Keratinocyte (primary cell): ENCODE measurements around the gene ABI3. TPM values are rescaled to one million over a fixed set of nuclear protein-coding genes. Genes with fewer than 3 reads are reported as not detected.

Source experiments
- DNase-seq: peaks from one replicate; pipeline ENCODE4 v3.0.0-alpha.2; 2011; ENCODE audit warnings: low read depth, missing footprints, low spot score
- FAIRE-seq: peaks from 2 replicates; lab custom pipeline; 2011; peaks lifted over from hg19 to GRCh38; lab: Jason Lieb, UNC
- H2AFZ ChIP-seq: 2 replicates; pipeline ENCODE4 v1.6.0; 2012; ENCODE audit warnings: low read length, control low read depth, inconsistent platforms; ENCODE audit not compliant: control insufficient read depth
- H3K27ac ChIP-seq: 2 replicates; pipeline ENCODE4 v1.5.1; 2011; ENCODE audit warnings: low read length; ENCODE audit not compliant: control insufficient read depth, insufficient read depth
- H3K27me3 ChIP-seq: 3 replicates; pipeline ENCODE4 v1.6.0; 2011; ENCODE audit warnings: low read length; ENCODE audit not compliant: control insufficient read depth, insufficient read depth; ENCODE audit errors: extremely low read depth
- H3K36me3 ChIP-seq, 2 experiments: 2 replicates in 1 of 2; 3 replicates in 1 of 2; pipeline ENCODE4 v1.5.1; 2011; ENCODE audit warnings: low read length in 2 of 2, mild to moderate bottlenecking in 1 of 2; ENCODE audit not compliant: control insufficient read depth in 2 of 2, insufficient read depth in 2 of 2; ENCODE audit errors: extremely low read depth in 1 of 2
- H3K4me1 ChIP-seq: 3 replicates; pipeline ENCODE4 v1.5.1; 2011; ENCODE audit warnings: low read length; ENCODE audit not compliant: control insufficient read depth, insufficient read depth; ENCODE audit errors: extremely low read depth
- H3K4me2 ChIP-seq: 3 replicates; pipeline ENCODE4 v1.6.0; 2011; ENCODE audit warnings: low read depth, low read length; ENCODE audit not compliant: control insufficient read depth, insufficient read depth; ENCODE audit errors: extremely low read depth
- H3K4me3 ChIP-seq, 3 experiments: fragments of 200-600 bp in 1 of 3; sonication (generic) in 1 of 3; 2 replicates in 2 of 3; 3 replicates in 1 of 3; pipeline ENCODE4 v1.5.1; 2011 to 2016; ENCODE audit warnings: low read length in 3 of 3, mild to moderate bottlenecking in 3 of 3, control low read depth in 2 of 3, inconsistent platforms in 1 of 3, low read depth in 1 of 3, mixed read lengths in 1 of 3, mixed run types in 1 of 3, moderate library complexity in 1 of 3; ENCODE audit not compliant: control insufficient read depth in 2 of 3, insufficient read depth in 2 of 3; ENCODE audit errors: extremely low read depth in 1 of 3
- H3K79me2 ChIP-seq: 2 replicates; pipeline ENCODE4 v1.6.0; 2012; ENCODE audit warnings: low read length; ENCODE audit not compliant: control insufficient read depth, insufficient read depth
- H3K9ac ChIP-seq: 3 replicates; pipeline ENCODE4 v1.6.0; 2011; ENCODE audit warnings: low read length; ENCODE audit not compliant: control insufficient read depth, insufficient read depth; ENCODE audit errors: extremely low read depth
- H3K9me1 ChIP-seq: 3 replicates; pipeline ENCODE4 v1.6.0; 2011; ENCODE audit warnings: low read length; ENCODE audit not compliant: control insufficient read depth, insufficient read depth; ENCODE audit errors: extremely low read depth
- H3K9me3 ChIP-seq: 2 replicates; pipeline ENCODE4 v1.5.1; 2012; ENCODE audit warnings: low read depth, low read length; ENCODE audit not compliant: control insufficient read depth
- H4K20me1 ChIP-seq: 3 replicates; pipeline ENCODE4 v1.6.0; 2011; ENCODE audit warnings: low read length; ENCODE audit not compliant: control insufficient read depth, insufficient read depth; ENCODE audit errors: extremely low read depth
- EZH2 ChIP-seq: IDR thresholded peaks from one replicate; pipeline ENCODE4 v1.6.1; 2012; ENCODE audit warnings: inconsistent platforms, mild to moderate bottlenecking, low read length, moderate library complexity
- dilution Hi-C: fragments of 300-500 bp; cut with MboI; formaldehyde crosslinking; loops from one replicate; pipeline ENCODE4 v1.7.0; 2020; ENCODE audit warnings: low sequenced_read_pairs; ENCODE audit not compliant: extremely low pct_ligation_motif_present
- polyA plus RNA-seq, 5 experiments: library from polyadenylated mRNA; depleted of rRNA in 3 of 5; stranded (reverse) in 3 of 5; stranded (forward) in 1 of 5; unstranded in 1 of 5; fragments of >200 nt; gene quantifications; 1 replicate in 1 of 5; 2 replicates in 3 of 5; 3 replicates in 1 of 5; pipeline versions ENCODE4 v1.2.1 to v1.2.3, GENCODE V29; 2011 to 2012; ENCODE audit warnings: missing spikeins in 2 of 5, low read depth in 1 of 5, low replicate concordance in 1 of 5
- TF ChIP-seq, protein P1 (sequence below), 3 experiments: IDR thresholded peaks in 1 of 3; conservative IDR thresholded peaks in 1 of 3; optimal IDR thresholded peaks in 1 of 3; 2 replicates in 2 of 3; 3 replicates in 1 of 3; pipeline versions ENCODE3 to v1.5.1; 2011; ENCODE audit warnings: low read length in 3 of 3, mild to moderate bottlenecking in 3 of 3, moderate library complexity in 2 of 3, control low read depth in 1 of 3, inconsistent platforms in 1 of 3; ENCODE audit not compliant: insufficient read depth in 2 of 3; ENCODE audit errors: extremely low read depth in 1 of 3

The ABI3 gene
- polyA plus RNA-seq, 1 donor (not counting 4 experiments of a cell fraction or from before 2014, with no cell fraction given) = not detected

- no peaks in the 10 kb centered on the region for H3K9me1 ChIP-seq
- H2AFZ ChIP-seq = no peak overlapping the region
- FAIRE-seq (no peak), DNase-seq (no peak)
- no peaks in the 10 kb centered on the region for H3K79me2 ChIP-seq
- no peak overlapping the region for H3K27ac ChIP-seq
- H3K4me3 ChIP-seq = no peak overlapping the region
- H3K4me2 ChIP-seq = no peak overlapping the region
- TF ChIP-seq, protein P1, sequence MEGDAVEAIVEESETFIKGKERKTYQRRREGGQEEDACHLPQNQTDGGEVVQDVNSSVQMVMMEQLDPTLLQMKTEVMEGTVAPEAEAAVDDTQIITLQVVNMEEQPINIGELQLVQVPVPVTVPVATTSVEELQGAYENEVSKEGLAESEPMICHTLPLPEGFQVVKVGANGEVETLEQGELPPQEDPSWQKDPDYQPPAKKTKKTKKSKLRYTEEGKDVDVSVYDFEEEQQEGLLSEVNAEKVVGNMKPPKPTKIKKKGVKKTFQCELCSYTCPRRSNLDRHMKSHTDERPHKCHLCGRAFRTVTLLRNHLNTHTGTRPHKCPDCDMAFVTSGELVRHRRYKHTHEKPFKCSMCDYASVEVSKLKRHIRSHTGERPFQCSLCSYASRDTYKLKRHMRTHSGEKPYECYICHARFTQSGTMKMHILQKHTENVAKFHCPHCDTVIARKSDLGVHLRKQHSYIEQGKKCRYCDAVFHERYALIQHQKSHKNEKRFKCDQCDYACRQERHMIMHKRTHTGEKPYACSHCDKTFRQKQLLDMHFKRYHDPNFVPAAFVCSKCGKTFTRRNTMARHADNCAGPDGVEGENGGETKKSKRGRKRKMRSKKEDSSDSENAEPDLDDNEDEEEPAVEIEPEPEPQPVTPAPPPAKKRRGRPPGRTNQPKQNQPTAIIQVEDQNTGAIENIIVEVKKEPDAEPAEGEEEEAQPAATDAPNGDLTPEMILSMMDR (optimal IDR thresholded peaks at IDR 0.05 in 1 of 3, IDR thresholded peaks at IDR 0.05 in 1 of 3, conservative IDR thresholded peaks at IDR 0.05 in 1 of 3; ENCODE audit: extremely low read depth in 1 of 3, insufficient read depth in 2 of 3, low read length in 3 of 3) = no peak
- no peak for TF ChIP-seq EZH2
- no peaks in the 10 kb centered on the region for H3K36me3 ChIP-seq
- peaks cover 11% of the 10 kb centered on the region for H3K27me3 ChIP-seq
- no peaks in the 10 kb centered on the region for H4K20me1 ChIP-seq
- no peak overlapping the region for H3K9ac ChIP-seq
- H3K9me3 ChIP-seq = no peaks in the 10 kb centered on the region
- H3K4me1 ChIP-seq = no peaks in the 10 kb centered on the region
- dilution Hi-C loops = loop anchor here (10.0 kb wide), 1 partner anchor 84 kb away; no protein-coding TSS in a partner anchor
Observed at GRCh38 chr17:49200423-49201083, 10.0 kb upstream of the ABI3 start.

DNA sequence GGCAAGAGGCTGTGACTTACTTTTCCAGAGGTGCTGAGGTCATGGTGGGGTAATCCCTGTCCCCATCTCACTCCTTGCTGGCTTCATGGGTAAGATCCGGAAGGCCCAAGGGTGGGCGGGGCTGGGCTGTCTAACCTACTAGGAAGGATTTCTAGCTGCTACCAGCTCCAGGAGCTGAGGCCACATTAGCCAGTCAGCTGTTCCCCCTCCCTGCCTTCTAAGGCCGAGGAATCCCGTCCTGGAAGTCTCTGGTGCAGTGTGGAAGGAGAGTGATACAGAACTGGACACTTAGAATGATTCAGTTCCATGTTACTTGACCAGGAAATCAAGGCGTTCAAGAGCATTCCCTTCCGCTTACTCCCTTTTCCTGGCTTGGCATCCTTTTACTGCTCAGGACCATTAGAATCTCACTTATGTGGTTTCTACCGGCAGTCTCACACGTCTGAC, 9.0 kb upstream of the ABI3 start:
- Histone ChIP-seq H3K36me3 (no peaks in the 10 kb centered on the region), H3K9ac (no peak overlapping the region), H3K4me3 (no peak overlapping the region), H2AFZ (no peak overlapping the region), H3K9me3 (no peaks in the 10 kb centered on the region), H3K9me1 (no peaks in the 10 kb centered on the region), H3K4me1 (no peaks in the 10 kb centered on the region), H3K4me2 (no peak overlapping the region), H3K27ac (no peak overlapping the region), H3K27me3 (peaks cover 14% of the 10 kb centered on the region), H4K20me1 (no peaks in the 10 kb centered on the region), H3K79me2 (no peaks in the 10 kb centered on the region)
- DNase-seq (no peak), FAIRE-seq (no peak)
- dilution Hi-C loops = loop anchor here (10.0 kb wide), 1 partner anchor 83 kb away; no protein-coding TSS in a partner anchor
- no peak for TF ChIP-seq EZH2
- TF ChIP-seq, protein P1 (optimal IDR thresholded peaks at IDR 0.05 in 1 of 3, IDR thresholded peaks at IDR 0.05 in 1 of 3, conservative IDR thresholded peaks at IDR 0.05 in 1 of 3; ENCODE audit: extremely low read depth in 1 of 3, insufficient read depth in 2 of 3, low read length in 3 of 3) = no peak
